HepG2 (cell line): ENCODE measurements around the gene PTPN14. TPM values are rescaled to one million over a fixed set of nuclear protein-coding genes. Genes with fewer than 3 reads are reported as not detected.

ENCODE experiments used
- E2F2 ChIP-seq: sonication (generic); formaldehyde crosslinking; IDR thresholded peaks from 2 replicates; pipeline ENCODE4 v1.4.0; 2020; ENCODE audit warnings: missing genetic modification reagents, borderline replicate concordance
- FOXC1 ChIP-seq: sonication (generic); formaldehyde crosslinking; IDR thresholded peaks from 2 replicates; pipeline ENCODE4 v1.8.0; 2022; ENCODE audit warnings: mild to moderate bottlenecking, missing genetic modification reagents, borderline replicate concordance
- FUBP1 ChIP-seq: sonication (generic); formaldehyde crosslinking; IDR thresholded peaks from 2 replicates; pipeline ENCODE4 v1.5.1; 2020; ENCODE audit warnings: missing genetic modification reagents, mild to moderate bottlenecking, borderline replicate concordance
- MEIS1 ChIP-seq: sonication (generic); formaldehyde crosslinking; IDR thresholded peaks from 2 replicates; pipeline ENCODE4 v1.9.0; 2021; ENCODE audit warnings: mild to moderate bottlenecking, missing genetic modification reagents, moderate library complexity, borderline replicate concordance
- MLX ChIP-seq: IDR thresholded peaks from 2 replicates; pipeline ENCODE4 v1.6.1; 2016
- NFAT5 ChIP-seq: sonication (generic); formaldehyde crosslinking; IDR thresholded peaks from 2 replicates; pipeline ENCODE4 v1.4.0; 2020; ENCODE audit warnings: missing genetic modification reagents
- NPAS2 ChIP-seq: sonication (generic); formaldehyde crosslinking; IDR thresholded peaks from 2 replicates; pipeline ENCODE4 v1.8.0; 2022; ENCODE audit warnings: mild to moderate bottlenecking, missing genetic modification reagents, borderline replicate concordance
- PAWR ChIP-seq: sonication (generic); formaldehyde crosslinking; IDR thresholded peaks from 2 replicates; pipeline ENCODE4 v1.4.0; 2020; ENCODE audit warnings: missing genetic modification reagents, mild to moderate bottlenecking, borderline replicate concordance
- RCOR2 ChIP-seq: IDR thresholded peaks from 2 replicates; pipeline ENCODE4 v1.6.1; 2016; ENCODE audit warnings: missing biosample characterization, missing genetic modification reagents
- SNAPC2 ChIP-seq: sonication (generic); formaldehyde crosslinking; IDR thresholded peaks from 2 replicates; pipeline ENCODE4 v1.8.1; 2022; ENCODE audit warnings: mild to moderate bottlenecking, missing genetic modification reagents
- ZBTB3 ChIP-seq: sonication (generic); formaldehyde crosslinking; IDR thresholded peaks from 2 replicates; pipeline ENCODE4 v1.4.0; 2020; ENCODE audit warnings: low read depth, mild to moderate bottlenecking, moderate library complexity, missing genetic modification reagents, borderline replicate concordance
- ZBTB37 ChIP-seq: sonication (generic); formaldehyde crosslinking; IDR thresholded peaks from 2 replicates; pipeline ENCODE4 v1.4.0; 2020; ENCODE audit warnings: mild to moderate bottlenecking, missing genetic modification reagents
- ZBTB7A ChIP-seq: sonication (generic); formaldehyde crosslinking; IDR thresholded peaks from 2 replicates; pipeline ENCODE4 v1.8.0; 2022; ENCODE audit warnings: mild to moderate bottlenecking, missing genetic modification reagents
- ZNF230 ChIP-seq: sonication (generic); formaldehyde crosslinking; IDR thresholded peaks from 2 replicates; pipeline ENCODE4 v1.4.0; 2020; ENCODE audit warnings: mild to moderate bottlenecking, missing genetic modification reagents
- ZNF263 ChIP-seq: sonication (generic); formaldehyde crosslinking; IDR thresholded peaks from 2 replicates; pipeline ENCODE4 v1.4.0; 2020; ENCODE audit warnings: missing genetic modification reagents
- ZNF33B ChIP-seq: sonication (generic); formaldehyde crosslinking; IDR thresholded peaks from 2 replicates; pipeline ENCODE4 v1.5.1; 2020; ENCODE audit warnings: mild to moderate bottlenecking, missing genetic modification reagents
- ZNF598 ChIP-seq: sonication (generic); formaldehyde crosslinking; IDR thresholded peaks from 2 replicates; pipeline ENCODE4 v1.5.1; 2020; ENCODE audit warnings: mild to moderate bottlenecking, missing genetic modification reagents, borderline replicate concordance
- ZNF660 ChIP-seq: sonication (generic); formaldehyde crosslinking; IDR thresholded peaks from 2 replicates; pipeline ENCODE4 v1.5.1; 2020; ENCODE audit warnings: mild to moderate bottlenecking, low read depth, missing genetic modification reagents, borderline replicate concordance
- ZNF777 ChIP-seq: sonication (generic); formaldehyde crosslinking; IDR thresholded peaks from 2 replicates; pipeline ENCODE4 v1.4.0; 2020; ENCODE audit warnings: missing genetic modification reagents
- polyA plus RNA-seq, 8 experiments: library from polyadenylated mRNA; depleted of rRNA in 3 of 8; stranded (reverse) in 7 of 8; unstranded in 1 of 8; fragments of >200 nt; fragmentation: Illumina TruSeq in 4 of 8; extraction: Trizol in 4 of 8; gene quantifications; 2 replicates each; pipeline versions ENCODE4 v1.2.1 to v1.2.3, GENCODE V29; 2011 to 2016; ENCODE audit warnings: low read depth in 4 of 8, missing spikeins in 1 of 8, mixed read lengths in 1 of 8; ENCODE audit not compliant: insufficient read depth in 1 of 8
- total RNA-seq, 5 experiments: library from RNA; depleted of rRNA; stranded (reverse); fragments of >200 nt; fragmentation: Illumina TruSeq; extraction: Trizol; gene quantifications; 2 replicates each; pipeline ENCODE4 v1.2.3, GENCODE V29; 2016; ENCODE audit warnings: low read depth in 1 of 5

The PTPN14 gene
- total and polyA plus RNA-seq, 2 of the 13 experiments (the other 11 are each of a cell fraction or from before 2014, with no cell fraction given), result 3.9 to 4.7 TPM

- no peak for TF ChIP-seq ZNF263 (CRISPR knock-in tag)
- TF ChIP-seq FOXC1 (CRISPR knock-in tag), result no peak
- no peak for TF ChIP-seq FUBP1 (CRISPR knock-in tag)
- TF ChIP-seq MLX (CRISPR knock-in tag), result no peak
- TF ChIP-seq ZNF230 (CRISPR knock-in tag), result no peak
- no peak for TF ChIP-seq NPAS2 (CRISPR knock-in tag)
- no peak for TF ChIP-seq SNAPC2
- TF ChIP-seq ZNF777 (CRISPR knock-in tag), result no peak
- TF ChIP-seq RCOR2 (CRISPR knock-in tag), result peak; percentile 42; the same call in 1 of the 2 replicates
- TF ChIP-seq E2F2 (CRISPR knock-in tag), result no peak
- no peak for TF ChIP-seq ZNF660
- TF ChIP-seq ZBTB7A (CRISPR knock-in tag), result no peak
- TF ChIP-seq NFAT5 (CRISPR knock-in tag), result no peak
- TF ChIP-seq ZNF598 (CRISPR knock-in tag), result no peak
- TF ChIP-seq ZBTB3 (CRISPR knock-in tag), result no peak
- no peak for TF ChIP-seq ZBTB37 (CRISPR knock-in tag)
- TF ChIP-seq ZNF33B (CRISPR knock-in tag), result no peak
- no peak for TF ChIP-seq PAWR
- TF ChIP-seq MEIS1 (CRISPR knock-in tag), result no peak
These were observed 111.9 kb downstream of the PTPN14 start (continued) for GRCh38 chr1:214439352-214440119.
